Activated CD4-positive, alpha-beta T cell treated with anti-CD3 and anti-CD28 coated beads for 36 hours (primary cell): ENCODE results near the gene DSC1. TPM values are rescaled to one million over a fixed set of nuclear protein-coding genes. Genes with fewer than 3 reads are reported as not detected.
A peak's percentile ranks its signal among the peaks of the same experiment; 100 is the strongest.
"Not testable (repeated sequence)": the region's sequence is repeated elsewhere in the genome, so short reads cannot be mapped to it uniquely, and the experiment has no call there.

Experiments
- ATAC-seq: fragments of 200-7000 bp; cut with Tn5 transposase; one replicate; pipeline ENCODE4 v1.10.0; 2021; ENCODE audit warnings: mild to moderate bottlenecking, moderate library complexity
- CTCF ChIA-PET: fragments of 350-600 bp; sonication (Branson Sonifier 250); formaldehyde crosslinking; loops from one replicate; lab custom pipeline; 2021; ENCODE audit warnings: antibody characterized with exemption; lab: Charles Lee
- POLR2A ChIA-PET: fragments of 350-600 bp; sonication (Branson Sonifier 250); formaldehyde crosslinking; loops from one replicate; lab custom pipeline; 2021; ENCODE audit warnings: antibody characterized with exemption, inconsistent platforms; lab: Charles Lee
- DNase-seq: peaks from one replicate; pipeline ENCODE4 v3.0.0-alpha.2; 2020
- H3K27ac Mint-ChIP-seq: one replicate; pipeline ENCODE4 v1.8.0; 2021; ENCODE audit warnings: mixed read lengths
- H3K27me3 Mint-ChIP-seq: one replicate; pipeline ENCODE4 v1.8.0; 2021; ENCODE audit warnings: mixed read lengths
- H3K36me3 Mint-ChIP-seq: one replicate; pipeline ENCODE4 v1.8.0; 2021; ENCODE audit warnings: low read depth, mixed read lengths
- H3K4me1 Mint-ChIP-seq: one replicate; pipeline ENCODE4 v1.8.0; 2021; ENCODE audit warnings: mixed read lengths
- H3K4me3 Mint-ChIP-seq: one replicate; pipeline ENCODE4 v1.8.0; 2021; ENCODE audit warnings: mild to moderate bottlenecking, moderate library complexity, mixed read lengths
- H3K9me3 Mint-ChIP-seq: one replicate; pipeline ENCODE4 v1.8.0; 2021; ENCODE audit warnings: low read depth, mixed read lengths
- intact Hi-C, 2 experiments: fragments of 100-400 bp; cut with DNase I in 1 of 2; cut with micrococcal nuclease in 1 of 2; formaldehyde crosslinking; loops; one replicate each; pipeline versions ENCODE4 v1.14.2 to v1.15.1; 2022 to 2024; cut with DNase I, micrococcal nuclease
- total RNA-seq, 2 experiments: library from RNA; stranded (reverse); gene quantifications; one replicate each; pipeline ENCODE4 v1.2.3, GENCODE V29; 2021

DSC1 gene
- total RNA-seq, 2 experiments from 2014 or later: 0.05 TPM; not detected in 1

GRCh38 chr18:31125878-31126277, 36.8 kb downstream of the DSC1 start:
- intact Hi-C loops: no loop called here
- no peak overlapping the region for H3K4me3 Mint-ChIP-seq
- ChIA-PET POLR2A (interaction anchor here (0.7 kb wide), 1 partner anchor 137 kb away, joined by 3 read pairs; no protein-coding TSS in a partner anchor), CTCF (no interaction called here)
- H3K9me3 Mint-ChIP-seq: no peaks in the 10 kb centered on the region
- H3K4me1 Mint-ChIP-seq: no peaks in the 10 kb centered on the region
- no peak overlapping the region for H3K27ac Mint-ChIP-seq
- no peaks in the 10 kb centered on the region for H3K36me3 Mint-ChIP-seq
- DNase-seq: no peak
- H3K27me3 Mint-ChIP-seq: no peaks in the 10 kb centered on the region
- no peak for ATAC-seq

DNA sequence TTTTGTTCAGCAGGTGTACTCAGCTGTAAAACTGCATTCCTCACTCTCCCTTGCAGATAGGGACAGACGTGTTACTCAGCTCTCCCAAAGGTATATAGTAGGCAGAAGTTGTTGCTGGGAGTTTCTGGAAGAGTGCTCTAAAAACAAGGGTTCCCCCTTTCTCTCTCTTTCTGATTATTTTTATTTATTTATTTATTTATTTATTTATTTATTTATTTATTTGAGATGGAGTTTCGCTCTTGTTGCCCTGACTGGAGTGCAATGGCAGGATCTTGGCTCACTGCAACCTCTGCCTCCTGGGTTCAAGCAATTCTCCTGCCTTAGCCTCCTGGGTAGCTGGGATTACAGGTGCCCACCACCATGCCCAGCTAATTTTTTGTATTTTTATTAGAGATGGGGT, 39.5 kb downstream of the DSC1 start:
- DNase-seq, H3K27me3 Mint-ChIP-seq, CTCF ChIA-PET, H3K36me3 Mint-ChIP-seq, H3K4me1 Mint-ChIP-seq, intact Hi-C loops, H3K27ac Mint-ChIP-seq, H3K4me3 Mint-ChIP-seq, H3K9me3 Mint-ChIP-seq, POLR2A ChIA-PET, ATAC-seq: not testable (repeated sequence)

DNA sequence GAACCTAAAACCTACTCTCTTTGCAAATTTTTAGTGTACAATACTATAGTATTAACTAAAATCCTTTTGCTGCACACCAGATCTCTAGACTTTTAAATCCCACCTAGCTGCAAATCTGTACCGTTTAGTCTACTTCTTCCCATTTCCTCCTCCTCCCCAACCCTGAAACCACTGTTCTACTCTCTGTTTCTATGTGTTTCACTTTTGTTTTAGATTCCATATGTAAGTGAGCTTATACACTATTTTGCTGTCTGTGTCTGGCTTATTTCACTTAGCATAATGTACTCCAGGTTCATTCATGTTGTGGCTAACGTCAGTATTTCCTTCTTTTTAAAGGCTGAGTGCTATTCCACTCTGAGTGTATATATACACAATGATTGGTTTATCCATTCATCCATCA, 42.1 kb downstream of the DSC1 start:
- H3K27me3 Mint-ChIP-seq: no peaks in the 10 kb centered on the region
- H3K27ac Mint-ChIP-seq: no peak overlapping the region
- CTCF ChIA-PET: interaction anchor here (0.7 kb wide), 1 partner anchor 276 kb away, joined by 3 read pairs; no protein-coding TSS in a partner anchor
- DNase-seq (no peak), ATAC-seq (no peak)
- H3K36me3 Mint-ChIP-seq: no peaks in the 10 kb centered on the region
- no peaks in the 10 kb centered on the region for H3K4me1 Mint-ChIP-seq
- no peaks in the 10 kb centered on the region for H3K9me3 Mint-ChIP-seq
- H3K4me3 Mint-ChIP-seq: no peak overlapping the region
- intact Hi-C loops: no loop called here
- POLR2A ChIA-PET: no interaction called here

GRCh38 chr18:31116853-31117595, 45.6 kb downstream of the DSC1 start:
- CTCF ChIA-PET: interaction anchor here (0.6 kb wide), 1 partner anchor 18 kb away, joined by 3 read pairs; no protein-coding TSS in a partner anchor
- no peak overlapping the region for H3K4me3 Mint-ChIP-seq
- no peaks in the 10 kb centered on the region for H3K36me3 Mint-ChIP-seq
- ATAC-seq (no peak), DNase-seq (no peak)
- no peak overlapping the region for H3K27ac Mint-ChIP-seq
- POLR2A ChIA-PET: no interaction called here
- H3K9me3 Mint-ChIP-seq: no peaks in the 10 kb centered on the region
- intact Hi-C loops: no loop called here
- no peaks in the 10 kb centered on the region for H3K27me3 Mint-ChIP-seq
- no peaks in the 10 kb centered on the region for H3K4me1 Mint-ChIP-seq

- no peaks in the 10 kb centered on the region for H3K4me1 Mint-ChIP-seq
- ChIA-PET CTCF (interaction anchor here (1.0 kb wide), 1 partner anchor 132 kb away, joined by 3 read pairs; no protein-coding TSS in a partner anchor), POLR2A (no interaction called here)
Observed at GRCh38 chr18:31112804-31113203, 49.9 kb downstream of the DSC1 start.

GRCh38 chr18:31105733-31106132, 56.9 kb downstream of the DSC1 start:
- peaks cover 13% of the 10 kb centered on the region for H3K27me3 Mint-ChIP-seq
- POLR2A ChIA-PET: no interaction called here
- H3K36me3 Mint-ChIP-seq: no peaks in the 10 kb centered on the region
- no peak overlapping the region for H3K4me3 Mint-ChIP-seq
- ATAC-seq (no peak), DNase-seq (no peak)
- intact Hi-C loops: no loop called here
- CTCF ChIA-PET: no interaction called here
- H3K9me3 Mint-ChIP-seq: no peaks in the 10 kb centered on the region
- H3K27ac Mint-ChIP-seq: no peak overlapping the region
- no peaks in the 10 kb centered on the region for H3K4me1 Mint-ChIP-seq

More at GRCh38 chr18:31112804-31113203, 49.9 kb downstream of the DSC1 start:
- DNase-seq (no peak), ATAC-seq (no peak)
- no peaks in the 10 kb centered on the region for H3K27me3 Mint-ChIP-seq
- H3K9me3 Mint-ChIP-seq: no peaks in the 10 kb centered on the region
- intact Hi-C loops: no loop called here
- H3K4me3 Mint-ChIP-seq: no peak overlapping the region
- H3K27ac Mint-ChIP-seq: no peak overlapping the region
- H3K36me3 Mint-ChIP-seq: no peaks in the 10 kb centered on the region

DNA sequence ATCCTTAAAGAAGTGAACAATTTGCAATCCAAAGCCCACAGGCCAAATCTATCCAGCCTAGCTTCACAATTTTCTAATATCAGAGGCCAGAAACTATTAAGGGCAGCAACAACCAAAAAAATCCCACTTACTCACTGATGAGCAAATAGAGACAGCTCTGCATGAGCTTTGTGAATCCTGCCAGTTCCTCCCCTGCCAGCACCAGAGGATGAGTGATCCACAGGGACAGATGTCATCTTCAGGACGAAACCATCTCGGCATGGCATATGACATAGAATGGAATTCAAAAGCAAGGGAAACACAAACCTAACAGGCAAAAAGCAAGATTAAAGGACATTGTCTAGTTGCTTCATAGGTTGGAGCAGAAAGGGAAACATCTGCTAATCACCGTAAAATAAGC, 58.2 kb downstream of the DSC1 start:
- no peak for ATAC-seq
- H3K4me1 Mint-ChIP-seq: no peaks in the 10 kb centered on the region

DNA sequence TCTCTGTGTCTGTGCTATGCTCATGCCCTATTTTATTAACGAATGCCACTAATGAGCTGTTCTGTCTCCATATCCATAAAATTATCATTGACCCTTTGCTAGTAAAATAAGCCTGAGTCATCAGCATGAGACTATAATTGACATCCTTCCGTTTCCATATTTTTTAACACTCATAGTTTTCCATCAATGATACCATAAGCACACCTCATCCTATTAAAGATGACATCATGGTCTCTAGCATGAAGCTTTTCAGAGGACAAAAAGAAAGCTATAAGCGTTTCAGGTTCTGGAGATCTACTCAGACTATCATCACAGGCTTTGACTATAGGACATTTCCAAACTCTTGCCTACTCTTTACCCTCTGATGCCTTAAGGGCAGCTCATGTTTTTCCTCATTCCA, 59.2 kb downstream of the DSC1 start:
- no peak for DNase-seq
- POLR2A ChIA-PET: no interaction called here
- no peak overlapping the region for H3K4me3 Mint-ChIP-seq
- no peaks in the 10 kb centered on the region for H3K4me1 Mint-ChIP-seq
- no peak overlapping the region for H3K27ac Mint-ChIP-seq
- CTCF ChIA-PET: no interaction called here
- intact Hi-C loops: no loop called here
- peaks cover 32% of the 10 kb centered on the region for H3K27me3 Mint-ChIP-seq
- no peaks in the 10 kb centered on the region for H3K9me3 Mint-ChIP-seq
- no peaks in the 10 kb centered on the region for H3K36me3 Mint-ChIP-seq
- no peak for ATAC-seq

More for the DNA sequence above, 58.2 kb downstream of the DSC1 start:
- Mint-ChIP-seq H3K27ac (no peak overlapping the region), H3K4me3 (no peak overlapping the region), H3K27me3 (peaks cover 24% of the 10 kb centered on the region), H3K9me3 (no peaks in the 10 kb centered on the region), H3K36me3 (no peaks in the 10 kb centered on the region)
- no peak for DNase-seq
- ChIA-PET CTCF (no interaction called here), POLR2A (no interaction called here)
- intact Hi-C loops: no loop called here

- ChIA-PET CTCF (no interaction called here), POLR2A (no interaction called here)
- no peaks in the 10 kb centered on the region for H3K36me3 Mint-ChIP-seq
- intact Hi-C loops: no loop called here
- DNase-seq: no peak
- no peak overlapping the region for H3K4me3 Mint-ChIP-seq
- no peak for ATAC-seq
- peaks cover 32% of the 10 kb centered on the region for H3K27me3 Mint-ChIP-seq
- H3K4me1 Mint-ChIP-seq: no peaks in the 10 kb centered on the region
- no peaks in the 10 kb centered on the region for H3K9me3 Mint-ChIP-seq
- H3K27ac Mint-ChIP-seq: no peak overlapping the region
Observed at GRCh38 chr18:31102941-31103340, 59.7 kb downstream of the DSC1 start.

- H3K27ac Mint-ChIP-seq: no peak within 1 kb of the TSS
- ChIA-PET CTCF (no interaction called here), POLR2A (no interaction called here)
- no peaks in the 10 kb centered on the region for H3K36me3 Mint-ChIP-seq
- no peaks in the 10 kb centered on the region for H3K4me1 Mint-ChIP-seq
- no peaks in the 10 kb centered on the region for H3K9me3 Mint-ChIP-seq
- ATAC-seq (no peak), DNase-seq (peak; percentile 5)
- peak within 1 kb of the TSS; percentile 19 for H3K4me3 Mint-ChIP-seq
- intact Hi-C loops: no loop called here
- peaks cover 32% of the 10 kb centered on the region for H3K27me3 Mint-ChIP-seq
Observed at GRCh38 chr18:31102025-31102684, 60.5 kb downstream of the DSC1 start, which contains the start of gene DSC2. Gene DSC2 (minus strand): TSS chr18:31102421. CDS start chr18:31101971, 450 bp downstream.

DNA sequence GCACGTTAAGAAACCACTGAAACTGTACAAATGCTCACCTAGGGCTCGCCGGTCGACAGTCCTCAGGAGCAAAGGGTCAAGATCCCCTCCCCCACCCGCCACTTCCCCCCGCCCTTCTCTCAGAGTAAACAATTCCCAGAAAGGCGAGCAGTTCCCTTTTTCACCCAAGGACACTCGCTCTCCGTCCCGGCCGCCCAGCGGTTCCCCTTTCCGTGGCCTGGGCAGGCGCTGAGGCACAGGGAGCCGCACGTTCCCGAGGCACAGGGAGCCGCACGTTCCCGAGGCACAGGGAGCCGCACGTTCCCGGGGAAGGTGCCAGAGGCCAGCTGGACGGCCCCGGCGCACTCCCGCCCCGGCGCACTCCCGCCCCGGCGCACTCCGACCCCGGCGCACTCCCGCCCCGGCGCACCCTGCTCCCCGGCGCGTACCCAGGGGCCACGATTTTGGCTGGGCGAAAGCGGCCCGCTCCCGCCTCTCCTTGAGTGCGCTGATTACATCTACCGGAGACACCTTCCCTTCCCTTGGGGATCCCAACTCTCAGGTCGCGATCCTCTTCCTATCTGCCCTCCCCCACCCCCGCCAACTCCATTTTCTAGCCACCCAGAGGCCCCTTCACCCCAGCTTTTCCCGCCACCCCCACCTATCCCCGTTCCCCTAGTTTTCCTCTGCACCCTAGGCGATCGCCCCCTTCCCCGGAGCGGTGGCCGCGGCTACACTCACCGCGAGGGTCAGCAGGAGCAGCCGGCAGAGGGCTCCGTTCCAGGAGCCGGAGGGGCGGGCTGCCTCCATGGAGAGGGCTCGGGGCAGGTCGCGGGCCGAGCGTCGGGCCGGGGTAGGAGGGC, 61.3 kb downstream of the DSC1 start:
- Mint-ChIP-seq H3K4me1 (no peaks in the 10 kb centered on the region), H3K9me3 (no peaks in the 10 kb centered on the region), H3K4me3 (peak overlapping the region; percentile 19), H3K27me3 (peaks cover 32% of the 10 kb centered on the region), H3K27ac (no peak overlapping the region), H3K36me3 (no peaks in the 10 kb centered on the region)
- DNase-seq: peak; percentile 3
- POLR2A ChIA-PET: no interaction called here
- CTCF ChIA-PET: no interaction called here
- intact Hi-C loops: no loop called here
- no peak for ATAC-seq
